Measurements from ENCODE around the gene SLC18B1.
"Not testable (repeated sequence)": the region's sequence is repeated elsewhere in the genome, so short reads cannot be mapped to it uniquely, and the experiment has no call there.

Gene SLC18B1

GRCh38 chr6:132798869-132799538 lies 567 bp upstream of the SLC18B1 start:
- DNase-seq, result peak; percentile 65

GRCh38 chr6:132795461-132795860 lies 3.0 kb downstream of the SLC18B1 start:
- DNase-seq, result no peak

- no peak for DNase-seq
These were observed 5.9 kb downstream of the SLC18B1 start for GRCh38 chr6:132792510-132792909.

- no peak for DNase-seq
These were observed 8.0 kb downstream of the SLC18B1 start for GRCh38 chr6:132790450-132790849.

- no peak for DNase-seq
These were observed 9.1 kb downstream of the SLC18B1 start for GRCh38 chr6:132789396-132789776.

GRCh38 chr6:132788658-132789395 lies 9.6 kb downstream of the SLC18B1 start:
- DNase-seq, result no peak

- no peak for DNase-seq
These were observed 12.5 kb downstream of the SLC18B1 start for GRCh38 chr6:132785936-132786335.

- no peak for DNase-seq
These were observed 17.6 kb downstream of the SLC18B1 start for GRCh38 chr6:132780770-132781371.

- DNase-seq, result not testable (repeated sequence)
These were observed 20.6 kb downstream of the SLC18B1 start for GRCh38 chr6:132777881-132778280.

- DNase-seq, result no peak
These were observed 30.4 kb downstream of the SLC18B1 start for GRCh38 chr6:132768051-132768517.

GRCh38 chr6:132765560-132765959 lies 32.9 kb downstream of the SLC18B1 start:
- no peak for DNase-seq

- no peak for DNase-seq
These were observed 34.1 kb downstream of the SLC18B1 start for GRCh38 chr6:132764370-132764769.

GRCh38 chr6:132763269-132763668 lies 35.2 kb downstream of the SLC18B1 start:
- peak; percentile 23 for DNase-seq

GRCh38 chr6:132760256-132760655 lies 38.2 kb downstream of the SLC18B1 start:
- DNase-seq, result no peak

- DNase-seq, result no peak
These were observed 39.7 kb downstream of the SLC18B1 start for GRCh38 chr6:132758689-132759088.

- DNase-seq, result no peak
These were observed 46.2 kb downstream of the SLC18B1 start for GRCh38 chr6:132752255-132752654.

GRCh38 chr6:132751828-132752227 lies 46.6 kb downstream of the SLC18B1 start:
- no peak for DNase-seq

GRCh38 chr6:132751306-132751705 lies 47.1 kb downstream of the SLC18B1 start:
- no peak for DNase-seq

- no peak for DNase-seq
These were observed 47.8 kb downstream of the SLC18B1 start for GRCh38 chr6:132750455-132751248.

- no peak for DNase-seq
These were observed 49.3 kb downstream of the SLC18B1 start for GRCh38 chr6:132749111-132749510.

GRCh38 chr6:132748446-132748845 lies 50.0 kb downstream of the SLC18B1 start:
- no peak for DNase-seq

- no peak for DNase-seq
These were observed 52.4 kb downstream of the SLC18B1 start for GRCh38 chr6:132746048-132746447.

GRCh38 chr6:132742495-132742894 lies 55.9 kb downstream of the SLC18B1 start:
- no peak for DNase-seq
